Liver (tissue), 3 donors: ENCODE results near the gene BOD1L1.

Experiments
- FOXA1 ChIP-seq: IDR thresholded peaks from 2 replicates; pipeline ENCODE4 v1.6.1; 2016; ENCODE audit warnings: antibody characterized with exemption
- JUND ChIP-seq, 2 donors: IDR thresholded peaks; 2 replicates each; pipeline ENCODE4 v1.6.1; 2016; ENCODE audit warnings: antibody characterized with exemption in 2 of 2
- RAD21 ChIP-seq, 2 donors: IDR thresholded peaks; 2 replicates each; pipeline ENCODE4 v1.6.1; 2016; ENCODE audit warnings: antibody characterized with exemption in 2 of 2, mild to moderate bottlenecking in 2 of 2
- YY1 ChIP-seq: IDR thresholded peaks from 2 replicates; pipeline ENCODE4 v1.6.1; 2016; ENCODE audit warnings: antibody characterized with exemption, mild to moderate bottlenecking
- TF ChIP-seq, protein P1 (sequence below): fragments of 150-350 bp; IDR thresholded peaks from 2 replicates; pipeline ENCODE4 v1.5.1; 2017; ENCODE audit warnings: improper control_type of control experiment, low read depth, low read length; ENCODE audit not compliant: missing input control
- donor health status: healthy.
- donor health status: healthy.

DNA sequence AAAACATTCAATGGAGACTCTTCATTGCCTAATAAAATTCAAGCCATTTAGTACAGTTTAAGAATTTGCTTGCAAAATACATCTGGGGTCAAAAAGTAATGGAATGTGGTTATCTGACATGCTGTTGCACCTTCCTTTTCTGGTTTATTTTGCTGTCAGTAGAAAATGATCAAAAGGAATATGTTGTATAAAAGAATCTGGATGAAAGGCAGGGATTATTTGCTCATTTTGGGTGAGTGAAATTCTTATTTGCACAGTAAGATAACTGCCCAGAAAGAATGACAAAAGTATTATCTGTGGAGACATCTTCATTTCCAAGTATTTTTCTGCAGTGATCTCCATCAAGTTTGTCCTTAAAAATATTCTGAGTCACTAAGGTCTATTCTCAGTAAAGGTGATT is 30.4 kb downstream of the BOD1L1 start:
- TF ChIP-seq, protein P1, sequence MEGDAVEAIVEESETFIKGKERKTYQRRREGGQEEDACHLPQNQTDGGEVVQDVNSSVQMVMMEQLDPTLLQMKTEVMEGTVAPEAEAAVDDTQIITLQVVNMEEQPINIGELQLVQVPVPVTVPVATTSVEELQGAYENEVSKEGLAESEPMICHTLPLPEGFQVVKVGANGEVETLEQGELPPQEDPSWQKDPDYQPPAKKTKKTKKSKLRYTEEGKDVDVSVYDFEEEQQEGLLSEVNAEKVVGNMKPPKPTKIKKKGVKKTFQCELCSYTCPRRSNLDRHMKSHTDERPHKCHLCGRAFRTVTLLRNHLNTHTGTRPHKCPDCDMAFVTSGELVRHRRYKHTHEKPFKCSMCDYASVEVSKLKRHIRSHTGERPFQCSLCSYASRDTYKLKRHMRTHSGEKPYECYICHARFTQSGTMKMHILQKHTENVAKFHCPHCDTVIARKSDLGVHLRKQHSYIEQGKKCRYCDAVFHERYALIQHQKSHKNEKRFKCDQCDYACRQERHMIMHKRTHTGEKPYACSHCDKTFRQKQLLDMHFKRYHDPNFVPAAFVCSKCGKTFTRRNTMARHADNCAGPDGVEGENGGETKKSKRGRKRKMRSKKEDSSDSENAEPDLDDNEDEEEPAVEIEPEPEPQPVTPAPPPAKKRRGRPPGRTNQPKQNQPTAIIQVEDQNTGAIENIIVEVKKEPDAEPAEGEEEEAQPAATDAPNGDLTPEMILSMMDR: no peak
- TF ChIP-seq YY1 (no peak), JUND (IDR thresholded peaks at IDR 0.05) (no peak), FOXA1 (no peak), RAD21 (IDR thresholded peaks at IDR 0.05) (no peak)
